ENCODE data around the gene KCNQ2. TPM values are rescaled to one million over a fixed set of nuclear protein-coding genes. Genes with fewer than 3 reads are reported as not detected.

Gene KCNQ2
- total RNA-seq, 1 donor from 2014 or later, result 11.5 TPM

DNA sequence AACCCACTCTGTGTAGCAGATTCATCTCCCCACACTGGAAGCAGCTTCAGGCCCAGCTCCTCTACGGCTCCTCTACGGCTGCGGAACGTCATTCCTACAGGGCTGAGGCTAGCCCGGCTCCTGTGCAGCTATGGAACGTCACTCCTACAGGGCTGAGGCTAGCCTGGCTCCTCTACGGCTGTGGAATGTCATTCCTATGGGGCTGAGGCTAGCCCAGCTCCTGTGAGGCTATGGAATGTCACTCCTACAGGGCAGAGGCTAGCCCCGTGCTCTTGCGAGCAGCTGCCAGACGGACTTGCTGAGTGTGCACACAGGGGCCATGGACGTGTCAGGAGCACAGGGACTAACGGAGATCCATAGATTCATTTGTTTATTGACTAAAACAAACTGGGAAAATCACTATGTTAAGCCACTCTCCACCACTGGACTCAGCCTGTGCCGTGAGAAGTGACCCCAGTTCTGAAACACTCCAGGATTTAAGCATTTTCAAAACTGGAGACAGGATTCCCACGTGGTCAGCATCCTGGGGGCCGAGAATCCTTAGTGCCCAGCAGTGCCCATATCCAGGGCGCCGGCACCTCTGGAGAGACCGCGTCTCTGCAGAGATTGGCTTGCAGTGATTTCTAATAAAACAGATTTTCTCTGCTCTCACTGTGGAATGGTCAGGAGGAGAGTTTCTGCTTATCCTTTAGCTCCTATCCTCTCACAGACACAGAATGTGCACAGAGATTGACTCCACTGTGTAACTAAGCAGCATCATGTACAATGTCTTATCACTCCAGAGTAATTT, 5.0 kb downstream of the KCNQ2 start:
- Mint-ChIP-seq H3K36me3 (ENCODE audit: low read depth, unreplicated experiment) (peaks cover 2% of the 10 kb centered on the region), H3K27ac (ENCODE audit: unreplicated experiment) (no peak overlapping the region), H3K4me1 (ENCODE audit: low read depth, unreplicated experiment) (peaks cover 9% of the 10 kb centered on the region), H3K9me3 (ENCODE audit: unreplicated experiment) (no peaks in the 10 kb centered on the region), H3K4me3 (ENCODE audit: unreplicated experiment) (no peak overlapping the region), H3K27me3 (ENCODE audit: low read depth, unreplicated experiment) (peaks cover 34% of the 10 kb centered on the region)
- no peaks in the 10 kb centered on the region for H4K20me1 ChIP-seq (ENCODE audit: insufficient read depth, low read length)
- no peak for DNase-seq (ENCODE audit: low read depth)
- H3K4me2 ChIP-seq (ENCODE audit: low read length), result no peak overlapping the region
- no peaks in the 10 kb centered on the region for H3K4me1 ChIP-seq (ENCODE audit: insufficient read depth, low read length)
- H2AFZ ChIP-seq (ENCODE audit: low read depth, low read length), result no peak overlapping the region
- H3K9me3 ChIP-seq (ENCODE audit: insufficient read depth, low read depth, low read length), result no peaks in the 10 kb centered on the region
- H3K27ac ChIP-seq (ENCODE audit: low read depth, low read length), result no peak overlapping the region
- no peak for FAIRE-seq
- peaks cover 24% of the 10 kb centered on the region for H3K27me3 ChIP-seq (ENCODE audit: insufficient read depth, low read length)
- H3K79me2 ChIP-seq (ENCODE audit: insufficient read depth, low read length), result no peaks in the 10 kb centered on the region
- H3K36me3 ChIP-seq (ENCODE audit: insufficient read depth, low read length), result no peaks in the 10 kb centered on the region
- no peak overlapping the region for H3K4me3 ChIP-seq (ENCODE audit: insufficient read depth, low read depth, low read length)
- TF ChIP-seq, protein P1, sequence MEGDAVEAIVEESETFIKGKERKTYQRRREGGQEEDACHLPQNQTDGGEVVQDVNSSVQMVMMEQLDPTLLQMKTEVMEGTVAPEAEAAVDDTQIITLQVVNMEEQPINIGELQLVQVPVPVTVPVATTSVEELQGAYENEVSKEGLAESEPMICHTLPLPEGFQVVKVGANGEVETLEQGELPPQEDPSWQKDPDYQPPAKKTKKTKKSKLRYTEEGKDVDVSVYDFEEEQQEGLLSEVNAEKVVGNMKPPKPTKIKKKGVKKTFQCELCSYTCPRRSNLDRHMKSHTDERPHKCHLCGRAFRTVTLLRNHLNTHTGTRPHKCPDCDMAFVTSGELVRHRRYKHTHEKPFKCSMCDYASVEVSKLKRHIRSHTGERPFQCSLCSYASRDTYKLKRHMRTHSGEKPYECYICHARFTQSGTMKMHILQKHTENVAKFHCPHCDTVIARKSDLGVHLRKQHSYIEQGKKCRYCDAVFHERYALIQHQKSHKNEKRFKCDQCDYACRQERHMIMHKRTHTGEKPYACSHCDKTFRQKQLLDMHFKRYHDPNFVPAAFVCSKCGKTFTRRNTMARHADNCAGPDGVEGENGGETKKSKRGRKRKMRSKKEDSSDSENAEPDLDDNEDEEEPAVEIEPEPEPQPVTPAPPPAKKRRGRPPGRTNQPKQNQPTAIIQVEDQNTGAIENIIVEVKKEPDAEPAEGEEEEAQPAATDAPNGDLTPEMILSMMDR (IDR thresholded peaks at IDR 0.05; ENCODE audit: insufficient read depth, low read depth, low read length), result no peak
- no peak for TF ChIP-seq EZH2 (IDR thresholded peaks at IDR 0.05; ENCODE audit: insufficient read depth, low read length)
- no peak overlapping the region for H3K9ac ChIP-seq (ENCODE audit: low read length)

DNA sequence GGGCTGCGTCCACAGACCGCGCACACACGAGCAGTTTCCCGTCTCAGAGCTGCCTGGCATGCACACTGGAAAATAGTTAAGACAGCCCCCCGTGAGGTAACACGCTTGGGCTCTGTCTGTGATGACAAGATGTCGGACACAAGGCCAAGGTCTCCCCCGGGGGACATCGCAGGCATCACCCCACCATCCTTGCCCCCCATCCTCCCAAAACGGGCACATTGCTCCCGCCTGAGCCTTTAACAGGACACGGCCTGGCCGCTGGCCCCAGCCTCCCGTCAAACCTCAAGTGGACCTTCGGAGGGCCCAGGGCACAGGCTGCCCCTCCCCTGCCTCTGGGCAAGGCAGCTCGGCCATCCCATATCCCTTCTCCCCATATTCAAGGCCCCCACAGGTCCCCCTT, 5.6 kb downstream of the KCNQ2 start:
- Mint-ChIP-seq H3K4me1 (ENCODE audit: low read depth, unreplicated experiment) (peaks cover 9% of the 10 kb centered on the region), H3K36me3 (ENCODE audit: low read depth, unreplicated experiment) (peaks cover 2% of the 10 kb centered on the region), H3K4me3 (ENCODE audit: unreplicated experiment) (no peak overlapping the region), H3K9me3 (ENCODE audit: unreplicated experiment) (no peaks in the 10 kb centered on the region), H3K27me3 (ENCODE audit: low read depth, unreplicated experiment) (peaks cover 35% of the 10 kb centered on the region), H3K27ac (ENCODE audit: unreplicated experiment) (no peak overlapping the region)
- H3K27me3 ChIP-seq (ENCODE audit: insufficient read depth, low read length), result peaks cover 25% of the 10 kb centered on the region
- H3K79me2 ChIP-seq (ENCODE audit: insufficient read depth, low read length), result no peaks in the 10 kb centered on the region
- no peak for TF ChIP-seq EZH2 (IDR thresholded peaks at IDR 0.05; ENCODE audit: insufficient read depth, low read length)
- TF ChIP-seq, protein P1 (IDR thresholded peaks at IDR 0.05; ENCODE audit: insufficient read depth, low read depth, low read length), result no peak
- H3K4me1 ChIP-seq (ENCODE audit: insufficient read depth, low read length), result no peaks in the 10 kb centered on the region
- no peak overlapping the region for H3K9ac ChIP-seq (ENCODE audit: low read length)
- no peak overlapping the region for H2AFZ ChIP-seq (ENCODE audit: low read depth, low read length)
- H4K20me1 ChIP-seq (ENCODE audit: insufficient read depth, low read length), result no peaks in the 10 kb centered on the region
- FAIRE-seq, result no peak
- H3K36me3 ChIP-seq (ENCODE audit: insufficient read depth, low read length), result no peaks in the 10 kb centered on the region
- no peak for DNase-seq (ENCODE audit: low read depth)
- H3K27ac ChIP-seq (ENCODE audit: low read depth, low read length), result no peak overlapping the region
- no peaks in the 10 kb centered on the region for H3K9me3 ChIP-seq (ENCODE audit: insufficient read depth, low read depth, low read length)
- no peak overlapping the region for H3K4me3 ChIP-seq (ENCODE audit: insufficient read depth, low read depth, low read length)
- no peak overlapping the region for H3K4me2 ChIP-seq (ENCODE audit: low read length)

DNA sequence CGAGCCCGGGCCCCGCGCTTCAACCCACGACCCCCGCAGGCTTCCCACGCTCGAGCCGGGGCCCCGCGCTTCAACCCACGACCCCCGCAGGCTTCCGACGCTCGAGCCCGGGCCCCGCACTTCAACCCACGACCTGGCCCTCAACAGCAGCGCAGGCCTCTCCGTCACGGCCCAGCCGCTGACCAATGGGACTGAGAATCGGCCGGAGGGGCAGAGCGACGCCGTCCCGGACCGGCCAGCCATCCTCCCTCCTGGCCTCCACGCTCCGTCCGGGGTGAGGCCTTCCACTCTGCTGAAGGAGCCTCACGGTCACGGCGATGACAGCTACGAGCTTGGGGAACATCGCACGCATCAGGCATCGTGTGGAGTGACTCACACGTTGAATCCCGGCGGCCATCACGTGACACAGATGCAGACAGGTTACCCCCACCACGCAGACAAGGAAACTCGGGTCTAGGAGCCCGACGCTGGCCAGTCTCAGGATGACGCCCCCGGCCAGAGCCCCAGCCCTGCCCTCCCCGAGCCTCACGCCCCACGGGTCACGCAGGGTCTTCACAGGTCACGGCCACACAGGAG, 6.1 kb downstream of the KCNQ2 start:
- Mint-ChIP-seq H3K27ac (ENCODE audit: unreplicated experiment) (no peak overlapping the region), H3K4me3 (ENCODE audit: unreplicated experiment) (no peak overlapping the region), H3K27me3 (ENCODE audit: low read depth, unreplicated experiment) (peaks cover 36% of the 10 kb centered on the region), H3K4me1 (ENCODE audit: low read depth, unreplicated experiment) (peaks cover 9% of the 10 kb centered on the region), H3K9me3 (ENCODE audit: unreplicated experiment) (no peaks in the 10 kb centered on the region), H3K36me3 (ENCODE audit: low read depth, unreplicated experiment) (peaks cover 2% of the 10 kb centered on the region)
- H3K79me2 ChIP-seq (ENCODE audit: insufficient read depth, low read length), result no peaks in the 10 kb centered on the region
- H3K4me1 ChIP-seq (ENCODE audit: insufficient read depth, low read length), result no peaks in the 10 kb centered on the region
- no peaks in the 10 kb centered on the region for H3K36me3 ChIP-seq (ENCODE audit: insufficient read depth, low read length)
- H4K20me1 ChIP-seq (ENCODE audit: insufficient read depth, low read length), result no peaks in the 10 kb centered on the region
- DNase-seq (ENCODE audit: low read depth) (no peak), FAIRE-seq (no peak)
- peaks cover 25% of the 10 kb centered on the region for H3K27me3 ChIP-seq (ENCODE audit: insufficient read depth, low read length)
- no peak for TF ChIP-seq EZH2 (IDR thresholded peaks at IDR 0.05; ENCODE audit: insufficient read depth, low read length)
- TF ChIP-seq, protein P1 (IDR thresholded peaks at IDR 0.05; ENCODE audit: insufficient read depth, low read depth, low read length), result no peak
- H3K27ac ChIP-seq (ENCODE audit: low read depth, low read length), result no peak overlapping the region
- H2AFZ ChIP-seq (ENCODE audit: low read depth, low read length), result no peak overlapping the region
- no peak overlapping the region for H3K9ac ChIP-seq (ENCODE audit: low read length)
- H3K9me3 ChIP-seq (ENCODE audit: insufficient read depth, low read depth, low read length), result no peaks in the 10 kb centered on the region
- no peak overlapping the region for H3K4me2 ChIP-seq (ENCODE audit: low read length)
- no peak overlapping the region for H3K4me3 ChIP-seq (ENCODE audit: insufficient read depth, low read depth, low read length)
